ENCODE results near the gene FN3KRP.

FN3KRP gene

GRCh38 chr17:82690786-82691489 is 25.6 kb upstream of the FN3KRP start:
- no peak overlapping the region for H3K9ac ChIP-seq (ENCODE audit: low read depth, low read length)
- H3K4me2 ChIP-seq (ENCODE audit: low read length): no peak overlapping the region
- no peak overlapping the region for H3K4me3 ChIP-seq (ENCODE audit: low read length)
- H3K27me3 ChIP-seq (ENCODE audit: control insufficient read depth, insufficient read depth, low read length): no peaks in the 10 kb centered on the region
- no peaks in the 10 kb centered on the region for H3K4me1 ChIP-seq (ENCODE audit: control insufficient read depth, insufficient read depth, low read length)
- no peaks in the 10 kb centered on the region for H3K9me3 ChIP-seq (replicated peaks; ENCODE audit: low read length)
- H3K36me3 ChIP-seq (ENCODE audit: insufficient read depth, low read length): no peaks in the 10 kb centered on the region

GRCh38 chr17:82691714-82692113 is 24.8 kb upstream of the FN3KRP start:
- Histone ChIP-seq H3K9ac (ENCODE audit: low read depth, low read length) (no peak overlapping the region), H3K4me1 (ENCODE audit: control insufficient read depth, insufficient read depth, low read length) (no peaks in the 10 kb centered on the region), H3K27me3 (ENCODE audit: control insufficient read depth, insufficient read depth, low read length) (no peaks in the 10 kb centered on the region)

GRCh38 chr17:82692268-82692667 is 24.2 kb upstream of the FN3KRP start:
- H3K9ac ChIP-seq (ENCODE audit: low read depth, low read length): no peak overlapping the region
- H3K9me3 ChIP-seq (replicated peaks; ENCODE audit: low read length): no peaks in the 10 kb centered on the region
- H3K4me3 ChIP-seq (ENCODE audit: low read length): no peak overlapping the region
- H3K36me3 ChIP-seq (ENCODE audit: insufficient read depth, low read length): no peaks in the 10 kb centered on the region
- H3K4me1 ChIP-seq (ENCODE audit: control insufficient read depth, insufficient read depth, low read length): peaks cover 3% of the 10 kb centered on the region
- no peak overlapping the region for H3K4me2 ChIP-seq (ENCODE audit: low read length)
- no peaks in the 10 kb centered on the region for H3K27me3 ChIP-seq (ENCODE audit: control insufficient read depth, insufficient read depth, low read length)

More at GRCh38 chr17:82691714-82692113, 24.8 kb upstream of the FN3KRP start:
- H3K36me3 ChIP-seq (ENCODE audit: insufficient read depth, low read length): no peaks in the 10 kb centered on the region
- no peak overlapping the region for H3K4me2 ChIP-seq (ENCODE audit: low read length)
- no peaks in the 10 kb centered on the region for H3K9me3 ChIP-seq (replicated peaks; ENCODE audit: low read length)
- no peak overlapping the region for H3K4me3 ChIP-seq (ENCODE audit: low read length)

GRCh38 chr17:82693168-82693867 is 23.2 kb upstream of the FN3KRP start:
- no peaks in the 10 kb centered on the region for H3K27me3 ChIP-seq (ENCODE audit: control insufficient read depth, insufficient read depth, low read length)
- no peaks in the 10 kb centered on the region for H3K9me3 ChIP-seq (replicated peaks; ENCODE audit: low read length)
- no peaks in the 10 kb centered on the region for H3K36me3 ChIP-seq (ENCODE audit: insufficient read depth, low read length)
- H3K9ac ChIP-seq (ENCODE audit: low read depth, low read length): no peak overlapping the region
- peaks cover 8% of the 10 kb centered on the region for H3K4me1 ChIP-seq (ENCODE audit: control insufficient read depth, insufficient read depth, low read length)
- no peak overlapping the region for H3K4me3 ChIP-seq (ENCODE audit: low read length)
- H3K4me2 ChIP-seq (ENCODE audit: low read length): no peak overlapping the region

GRCh38 chr17:82694647-82695046 is 21.9 kb upstream of the FN3KRP start:
- H3K9me3 ChIP-seq (replicated peaks; ENCODE audit: low read length): no peaks in the 10 kb centered on the region
- no peak overlapping the region for H3K4me2 ChIP-seq (ENCODE audit: low read length)
- no peaks in the 10 kb centered on the region for H3K36me3 ChIP-seq (ENCODE audit: insufficient read depth, low read length)
- H3K27me3 ChIP-seq (ENCODE audit: control insufficient read depth, insufficient read depth, low read length): no peaks in the 10 kb centered on the region
- no peak overlapping the region for H3K9ac ChIP-seq (ENCODE audit: low read depth, low read length)
- H3K4me1 ChIP-seq (ENCODE audit: control insufficient read depth, insufficient read depth, low read length): peaks cover 14% of the 10 kb centered on the region
- H3K4me3 ChIP-seq (ENCODE audit: low read length): no peak overlapping the region

- Histone ChIP-seq H3K36me3 (ENCODE audit: insufficient read depth, low read length) (no peaks in the 10 kb centered on the region), H3K4me1 (ENCODE audit: control insufficient read depth, insufficient read depth, low read length) (peaks cover 14% of the 10 kb centered on the region), H3K4me3 (ENCODE audit: low read length) (no peak overlapping the region), H3K27me3 (ENCODE audit: control insufficient read depth, insufficient read depth, low read length) (no peaks in the 10 kb centered on the region), H3K4me2 (ENCODE audit: low read length) (no peak overlapping the region), H3K9me3 (replicated peaks; ENCODE audit: low read length) (no peaks in the 10 kb centered on the region), H3K9ac (ENCODE audit: low read depth, low read length) (no peak overlapping the region)
These were observed 20.2 kb upstream of the FN3KRP start for GRCh38 chr17:82696259-82696658.

GRCh38 chr17:82696916-82697807 is 19.3 kb upstream of the FN3KRP start:
- no peaks in the 10 kb centered on the region for H3K36me3 ChIP-seq (ENCODE audit: insufficient read depth, low read length)
- peak overlapping the region; percentile 94 for H3K4me2 ChIP-seq (ENCODE audit: low read length)
- H3K4me3 ChIP-seq (ENCODE audit: low read length): peak overlapping the region; percentile 88
- H3K9ac ChIP-seq (ENCODE audit: low read depth, low read length): peak overlapping the region; percentile 56
- H3K9me3 ChIP-seq (replicated peaks; ENCODE audit: low read length): no peaks in the 10 kb centered on the region
- H3K4me1 ChIP-seq (ENCODE audit: control insufficient read depth, insufficient read depth, low read length): peaks cover 14% of the 10 kb centered on the region
- no peaks in the 10 kb centered on the region for H3K27me3 ChIP-seq (ENCODE audit: control insufficient read depth, insufficient read depth, low read length)

- Histone ChIP-seq H3K4me2 (ENCODE audit: low read length) (peak overlapping the region; percentile 94), H3K9me3 (replicated peaks; ENCODE audit: low read length) (no peaks in the 10 kb centered on the region), H3K27me3 (ENCODE audit: control insufficient read depth, insufficient read depth, low read length) (no peaks in the 10 kb centered on the region), H3K4me1 (ENCODE audit: control insufficient read depth, insufficient read depth, low read length) (peaks cover 14% of the 10 kb centered on the region), H3K4me3 (ENCODE audit: low read length) (peak overlapping the region; percentile 88), H3K9ac (ENCODE audit: low read depth, low read length) (peak overlapping the region; percentile 56), H3K36me3 (ENCODE audit: insufficient read depth, low read length) (no peaks in the 10 kb centered on the region)
These were observed 18.8 kb upstream of the FN3KRP start for GRCh38 chr17:82697808-82698064.

GRCh38 chr17:82698065-82698973 is 18.2 kb upstream of the FN3KRP start, which contains the start of gene RAB40B:
Gene RAB40B (minus strand): TSS chr17:82698698. CDS start chr17:82698596, 102 bp downstream.
- H3K9ac ChIP-seq (ENCODE audit: low read depth, low read length): peak within 1 kb of the TSS; percentile 68
- H3K9me3 ChIP-seq (replicated peaks; ENCODE audit: low read length): no peaks in the 10 kb centered on the region
- H3K4me3 ChIP-seq (ENCODE audit: low read length): peak within 1 kb of the TSS; percentile 88
- H3K4me1 ChIP-seq (ENCODE audit: control insufficient read depth, insufficient read depth, low read length): peaks cover 14% of the 10 kb centered on the region
- no peaks in the 10 kb centered on the region for H3K27me3 ChIP-seq (ENCODE audit: control insufficient read depth, insufficient read depth, low read length)
- H3K4me2 ChIP-seq (ENCODE audit: low read length): peak within 1 kb of the TSS; percentile 99
- no peaks in the 10 kb centered on the region for H3K36me3 ChIP-seq (ENCODE audit: insufficient read depth, low read length)

GRCh38 chr17:82698974-82699442 is 17.5 kb upstream of the FN3KRP start:
- Histone ChIP-seq H3K9ac (ENCODE audit: low read depth, low read length) (peak overlapping the region; percentile 68), H3K9me3 (replicated peaks; ENCODE audit: low read length) (no peaks in the 10 kb centered on the region), H3K36me3 (ENCODE audit: insufficient read depth, low read length) (no peaks in the 10 kb centered on the region), H3K4me3 (ENCODE audit: low read length) (peak overlapping the region; percentile 88), H3K4me2 (ENCODE audit: low read length) (peak overlapping the region; percentile 99), H3K27me3 (ENCODE audit: control insufficient read depth, insufficient read depth, low read length) (no peaks in the 10 kb centered on the region), H3K4me1 (ENCODE audit: control insufficient read depth, insufficient read depth, low read length) (peaks cover 14% of the 10 kb centered on the region)
